ENCODE measurements around the gene SLC38A4.

Gene SLC38A4

DNA sequence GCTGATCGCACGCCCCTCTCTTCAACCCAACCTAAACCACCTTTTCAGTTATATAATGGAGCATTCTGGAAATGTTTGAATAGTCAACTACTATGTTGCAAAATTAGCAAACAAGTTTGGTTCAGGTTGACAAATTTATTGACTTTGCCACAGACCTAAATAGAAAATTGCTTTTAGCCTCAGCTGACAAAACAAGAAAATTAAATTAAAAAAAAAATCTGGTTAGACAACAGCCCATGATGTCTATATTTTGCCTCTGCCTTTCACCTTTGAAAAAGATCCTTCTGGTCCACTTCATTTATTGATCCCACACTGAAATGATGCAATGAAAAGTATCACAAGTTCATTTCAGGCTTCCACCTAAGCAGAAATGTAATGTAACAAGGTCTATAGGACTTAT is 17.5 kb downstream of the SLC38A4 start:
- no peaks in the 10 kb centered on the region for H4K20me1 ChIP-seq (ENCODE audit: insufficient read depth, low read length)
- TF ChIP-seq CTCF (IDR thresholded peaks at IDR 0.05; ENCODE audit: low read length) (no peak), EZH2 (optimal IDR thresholded peaks at IDR 0.05; ENCODE audit: low read depth, low read length) (no peak), EZH2phosphoT487 (IDR thresholded peaks at IDR 0.05; ENCODE audit: low read length) (no peak)
- H3K27me3 ChIP-seq (replicated peaks; ENCODE audit: insufficient read depth, low read length), result no peaks in the 10 kb centered on the region
- no peaks in the 10 kb centered on the region for H3K79me2 ChIP-seq (ENCODE audit: low read length)
- H3K9me2 ChIP-seq (replicated peaks; ENCODE audit: insufficient read depth, low read length), result no peaks in the 10 kb centered on the region
- no peak overlapping the region for H3K4me2 ChIP-seq (ENCODE audit: low read depth, low read length)
- no peak overlapping the region for H3K9ac ChIP-seq (ENCODE audit: low read length)
- H3F3A ChIP-seq (ENCODE audit: insufficient read depth, low read length), result no peaks in the 10 kb centered on the region
- H3K4me1 ChIP-seq (ENCODE audit: low read length), result no peaks in the 10 kb centered on the region
- no peak overlapping the region for H3K27ac ChIP-seq (ENCODE audit: low read length)
- no peak overlapping the region for H2AFZ ChIP-seq (ENCODE audit: low read length)
- DNase-seq, result no peak
- no peaks in the 10 kb centered on the region for H3K9me3 ChIP-seq (replicated peaks; ENCODE audit: insufficient read depth, low read length)
- H3K36me3 ChIP-seq (replicated peaks; ENCODE audit: insufficient read depth, low read length), result no peaks in the 10 kb centered on the region
- no peak overlapping the region for H3K4me3 ChIP-seq (ENCODE audit: low read length)

DNA sequence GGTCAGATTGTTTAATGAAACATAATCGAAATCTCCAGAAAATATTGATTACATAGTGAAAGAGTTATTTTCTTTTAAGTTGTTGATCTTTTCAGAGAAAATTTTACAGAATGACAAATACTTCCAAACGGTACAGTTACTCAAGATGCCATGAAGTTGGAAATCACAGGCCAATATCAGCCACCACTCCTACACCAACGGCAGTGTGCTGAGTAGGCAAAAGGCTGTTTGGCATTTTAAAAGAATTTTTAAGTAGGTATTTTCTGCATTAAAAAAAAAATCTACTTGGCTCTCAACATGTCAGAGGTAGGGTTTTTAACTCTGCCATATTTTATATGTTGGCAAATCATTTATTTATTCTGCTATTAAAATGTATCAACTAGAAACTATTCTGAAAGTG is 21.7 kb downstream of the SLC38A4 start:
- H3K27me3 ChIP-seq (replicated peaks; ENCODE audit: insufficient read depth, low read length), result no peaks in the 10 kb centered on the region
- no peak overlapping the region for H2AFZ ChIP-seq (ENCODE audit: low read length)
- H3K9me3 ChIP-seq (replicated peaks; ENCODE audit: insufficient read depth, low read length), result no peaks in the 10 kb centered on the region
- no peaks in the 10 kb centered on the region for H4K20me1 ChIP-seq (ENCODE audit: insufficient read depth, low read length)
- no peaks in the 10 kb centered on the region for H3F3A ChIP-seq (ENCODE audit: insufficient read depth, low read length)
- no peaks in the 10 kb centered on the region for H3K36me3 ChIP-seq (replicated peaks; ENCODE audit: insufficient read depth, low read length)
- no peak overlapping the region for H3K9ac ChIP-seq (ENCODE audit: low read length)
- TF ChIP-seq CTCF (IDR thresholded peaks at IDR 0.05; ENCODE audit: low read length), result no peak
- no peak for TF ChIP-seq EZH2phosphoT487 (IDR thresholded peaks at IDR 0.05; ENCODE audit: low read length)
- no peak for TF ChIP-seq EZH2 (optimal IDR thresholded peaks at IDR 0.05; ENCODE audit: low read depth, low read length)
- no peak overlapping the region for H3K4me2 ChIP-seq (ENCODE audit: low read depth, low read length)
- no peaks in the 10 kb centered on the region for H3K9me2 ChIP-seq (replicated peaks; ENCODE audit: insufficient read depth, low read length)
- DNase-seq, result no peak
- H3K79me2 ChIP-seq (ENCODE audit: low read length), result no peaks in the 10 kb centered on the region
- H3K4me3 ChIP-seq (ENCODE audit: low read length), result no peak overlapping the region
- H3K4me1 ChIP-seq (ENCODE audit: low read length), result no peaks in the 10 kb centered on the region
- no peak overlapping the region for H3K27ac ChIP-seq (ENCODE audit: low read length)

DNA sequence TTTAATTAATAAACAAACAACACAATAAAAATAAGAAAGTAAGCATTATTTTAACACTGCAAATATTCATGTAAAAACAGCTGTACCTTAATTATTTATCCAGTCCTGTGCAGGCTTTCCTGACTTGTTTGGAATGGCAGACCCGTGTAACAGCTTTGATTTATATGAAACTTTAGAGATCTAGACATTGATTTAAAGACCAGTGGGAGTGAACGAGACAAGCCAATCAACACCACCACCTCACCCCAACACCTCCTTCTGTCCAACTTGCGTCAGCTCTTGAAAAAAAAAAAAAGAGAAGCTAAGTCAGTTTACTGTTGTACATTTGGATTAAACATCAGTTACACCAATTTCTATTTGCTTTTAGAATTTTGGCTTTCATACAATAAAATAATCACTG is 22.3 kb downstream of the SLC38A4 start:
- TF ChIP-seq EZH2phosphoT487 (IDR thresholded peaks at IDR 0.05; ENCODE audit: low read length), result no peak
- no peak for TF ChIP-seq CTCF (IDR thresholded peaks at IDR 0.05; ENCODE audit: low read length)
- no peak for TF ChIP-seq EZH2 (optimal IDR thresholded peaks at IDR 0.05; ENCODE audit: low read depth, low read length)
- DNase-seq, result no peak
- H3K9me3 ChIP-seq (replicated peaks; ENCODE audit: insufficient read depth, low read length), result no peaks in the 10 kb centered on the region
- H4K20me1 ChIP-seq (ENCODE audit: insufficient read depth, low read length), result no peaks in the 10 kb centered on the region
- no peak overlapping the region for H3K9ac ChIP-seq (ENCODE audit: low read length)
- no peak overlapping the region for H2AFZ ChIP-seq (ENCODE audit: low read length)
- no peak overlapping the region for H3K4me2 ChIP-seq (ENCODE audit: low read depth, low read length)
- H3K9me2 ChIP-seq (replicated peaks; ENCODE audit: insufficient read depth, low read length), result no peaks in the 10 kb centered on the region
- H3K27ac ChIP-seq (ENCODE audit: low read length), result no peak overlapping the region
- H3F3A ChIP-seq (ENCODE audit: insufficient read depth, low read length), result no peaks in the 10 kb centered on the region
- H3K4me3 ChIP-seq (ENCODE audit: low read length), result no peak overlapping the region
- H3K36me3 ChIP-seq (replicated peaks; ENCODE audit: insufficient read depth, low read length), result no peaks in the 10 kb centered on the region
- H3K79me2 ChIP-seq (ENCODE audit: low read length), result no peaks in the 10 kb centered on the region
- H3K4me1 ChIP-seq (ENCODE audit: low read length), result no peaks in the 10 kb centered on the region
- H3K27me3 ChIP-seq (replicated peaks; ENCODE audit: insufficient read depth, low read length), result no peaks in the 10 kb centered on the region
